22Rv1 (cell line): ENCODE results near the gene FARS2.

Experiments
- H3K27ac ChIP-seq: fragments of 450-650 bp; 2 replicates; pipeline ENCODE4 v1.5.1; 2017
- CTCF ChIP-seq: fragments of 450-650 bp; IDR thresholded peaks from 2 replicates; pipeline ENCODE4 v1.5.1; 2017; ENCODE audit warnings: mild to moderate bottlenecking
- ZFX ChIP-seq: fragments of 450-650 bp; IDR thresholded peaks from 2 replicates; pipeline ENCODE4 v1.6.1; 2017; ENCODE audit warnings: antibody characterized with exemption, borderline replicate concordance

FARS2 gene

GRCh38 chr6:5510331-5511133 lies 249.2 kb downstream of the FARS2 start:
- H3K27ac ChIP-seq, result no peak overlapping the region

GRCh38 chr6:5511954-5512353 lies 250.6 kb downstream of the FARS2 start:
- H3K27ac ChIP-seq, result no peak overlapping the region
- no peak for TF ChIP-seq CTCF
- TF ChIP-seq ZFX, result no peak

More at GRCh38 chr6:5510331-5511133, 249.2 kb downstream of the FARS2 start:
- no peak for TF ChIP-seq CTCF
- no peak for TF ChIP-seq ZFX

- H3K27ac ChIP-seq, result no peak overlapping the region
- TF ChIP-seq CTCF, result no peak
- no peak for TF ChIP-seq ZFX
These were observed 251.1 kb downstream of the FARS2 start for GRCh38 chr6:5512422-5512821.

- H3K27ac ChIP-seq, result no peak overlapping the region
- TF ChIP-seq ZFX (no peak), CTCF (no peak)
These were observed 252.1 kb downstream of the FARS2 start for GRCh38 chr6:5513408-5513807.

GRCh38 chr6:5514353-5514752 lies 253.0 kb downstream of the FARS2 start:
- H3K27ac ChIP-seq, result no peak overlapping the region
- TF ChIP-seq CTCF (no peak), ZFX (no peak)

GRCh38 chr6:5515200-5515599 lies 253.9 kb downstream of the FARS2 start:
- H3K27ac ChIP-seq, result no peak overlapping the region
- no peak for TF ChIP-seq ZFX

- TF ChIP-seq ZFX, result no peak
- TF ChIP-seq CTCF, result no peak
- no peak overlapping the region for H3K27ac ChIP-seq
These were observed 254.7 kb downstream of the FARS2 start for GRCh38 chr6:5516036-5516435.

GRCh38 chr6:5517796-5518195 lies 256.5 kb downstream of the FARS2 start:
- no peak overlapping the region for H3K27ac ChIP-seq
- TF ChIP-seq CTCF (no peak), ZFX (no peak)
